SK-N-MC (cell line): ENCODE data around the gene CPLX3.

Experiments
- EZH2 ChIP-seq: fragments of 200-600 bp; sonication (generic); IDR thresholded peaks from one replicate; pipeline ENCODE4 v1.6.1; 2017; ENCODE audit warnings: antibody characterized with exemption
- FOXP2 ChIP-seq: optimal IDR thresholded peaks from 2 replicates; pipeline ENCODE3; 2011; ENCODE audit warnings: mild to moderate bottlenecking, moderate library complexity; ENCODE audit not compliant: insufficient read depth; ENCODE audit errors: extremely low read length, control extremely low read depth
- POLR2AphosphoS5 ChIP-seq: IDR thresholded peaks from 2 replicates; pipeline ENCODE4 v1.6.1; 2012; ENCODE audit warnings: mild to moderate bottlenecking, low read depth, low read length, borderline replicate concordance

DNA sequence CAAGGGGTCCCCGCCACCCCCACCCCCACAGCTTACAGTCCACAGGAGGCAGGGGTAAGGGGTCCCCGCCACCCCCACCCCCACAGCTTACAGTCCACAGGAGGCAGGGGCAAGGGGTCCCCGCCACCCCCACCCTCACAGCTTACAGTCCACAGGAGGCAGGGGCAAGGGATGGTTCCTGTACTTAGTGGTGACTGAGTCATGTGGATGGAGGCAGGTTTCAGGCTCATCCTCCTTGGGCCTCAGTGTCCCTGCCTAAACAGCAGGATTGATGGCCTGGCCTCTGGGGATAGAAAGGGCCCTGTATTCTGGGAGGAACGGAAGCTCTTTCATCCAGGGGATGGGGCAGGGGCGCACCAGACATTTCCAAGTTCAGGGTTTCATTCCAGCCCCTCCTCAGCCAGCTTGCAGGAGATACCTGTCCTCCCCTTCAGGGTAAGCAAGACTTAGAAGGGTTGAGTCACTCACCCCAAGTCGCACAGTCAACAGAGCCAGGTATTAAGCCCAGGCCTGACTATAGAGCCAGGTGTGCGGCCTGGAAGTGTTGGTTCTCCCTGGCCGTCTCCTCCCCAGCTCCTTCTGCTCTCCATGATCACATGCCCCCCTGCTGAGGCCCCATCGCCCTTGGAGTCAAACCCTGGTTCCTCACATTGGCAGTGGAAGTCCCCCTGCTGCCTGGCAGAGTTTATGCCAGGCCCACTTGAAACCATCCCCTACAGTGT lies 32.0 kb upstream of the CPLX3 start:
- TF ChIP-seq EZH2 = no peak
- no peak for TF ChIP-seq POLR2AphosphoS5
- TF ChIP-seq FOXP2 = no peak
